Mammary epithelial cell (primary cell): ENCODE measurements around the gene CHID1.

Experiments
- CTCF ChIP-seq, 2 donors: IDR thresholded peaks in 1 of 2; conservative IDR thresholded peaks in 1 of 2; 2 replicates each; pipeline ENCODE4 v1.5.1; 2011 to 2012; ENCODE audit warnings: inconsistent platforms in 2 of 2, low read length in 2 of 2, mild to moderate bottlenecking in 2 of 2, control low read depth in 1 of 2, low read depth in 1 of 2; ENCODE audit not compliant: insufficient read depth in 1 of 2; ENCODE audit errors: extremely low read depth in 1 of 2
- EZH2 ChIP-seq: IDR thresholded peaks from 2 replicates; pipeline ENCODE4 v1.6.1; 2012; ENCODE audit warnings: low read length, inconsistent platforms, borderline replicate concordance

DNA sequence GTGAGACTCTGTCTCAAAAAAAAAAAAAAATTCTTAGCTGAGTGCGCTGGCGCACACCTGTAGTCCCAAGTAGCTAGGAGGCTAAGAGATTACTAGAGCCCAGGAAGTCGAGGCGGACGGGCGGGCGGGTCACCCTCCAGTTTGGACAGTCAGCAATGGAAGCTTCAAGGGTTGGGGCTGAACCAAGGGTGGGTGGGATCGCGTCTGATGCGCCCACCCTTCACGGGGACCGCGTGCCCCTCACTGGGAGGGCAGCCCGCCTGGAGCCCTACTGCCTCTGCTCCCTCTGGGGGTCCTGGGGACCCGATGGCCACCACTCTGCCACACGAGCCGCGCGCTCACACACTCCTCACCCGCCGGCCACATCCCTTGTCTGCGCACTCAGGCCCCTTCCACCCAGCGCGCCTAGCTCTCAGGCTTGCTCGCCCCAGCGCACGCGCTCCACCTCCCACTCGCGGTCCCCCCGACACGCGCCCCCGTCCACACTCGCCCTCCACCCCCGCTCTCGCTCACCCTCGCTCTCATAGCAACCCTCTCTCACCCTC, 494 bp downstream of the CHID1 start:
- TF ChIP-seq EZH2 (no peak), CTCF (conservative IDR thresholded peaks at IDR 0.05 in 1 of 2, IDR thresholded peaks at IDR 0.05 in 1 of 2; ENCODE audit: extremely low read depth in 1 of 2, insufficient read depth in 1 of 2, low read depth in 1 of 2, low read length in 2 of 2) (no peak)
